ENCODE results near the gene THSD4.

- no peak for TF ChIP-seq CTCF (IDR thresholded peaks at IDR 0.05)
- no peak for TF ChIP-seq MAZ (IDR thresholded peaks at IDR 0.05; ENCODE audit: borderline replicate concordance, low read depth, low read length)
- no peak for TF ChIP-seq EP300 (IDR thresholded peaks at IDR 0.05)
- TF ChIP-seq E2F6 (IDR thresholded peaks at IDR 0.05; ENCODE audit: borderline replicate concordance, low read depth) = no peak
- TF ChIP-seq CBX2 (IDR thresholded peaks at IDR 0.05; ENCODE audit: borderline replicate concordance, low read depth) = no peak
- no peak for TF ChIP-seq BHLHE40 (IDR thresholded peaks at IDR 0.05; ENCODE audit: low read depth, low read length)
- no peak for TF ChIP-seq KDM1A (IDR thresholded peaks at IDR 0.05; ENCODE audit: low read depth)
- no peak for TF ChIP-seq RFX5 (IDR thresholded peaks at IDR 0.05)
- TF ChIP-seq POLR2A (IDR thresholded peaks at IDR 0.05; ENCODE audit: low read length) = no peak
- no peak for TF ChIP-seq RNF2 (IDR thresholded peaks at IDR 0.05; ENCODE audit: borderline replicate concordance, low read depth)
- TF ChIP-seq RAD21 (conservative IDR thresholded peaks at IDR 0.05 in 1 of 2, IDR thresholded peaks at IDR 0.05 in 1 of 2) = no peak
- no peak for TF ChIP-seq GATA3 (IDR thresholded peaks at IDR 0.05; ENCODE audit: borderline replicate concordance)
- no peak for TF ChIP-seq HOXB5 (CRISPR knock-in tag; IDR thresholded peaks at IDR 0.05)
- no peak for TF ChIP-seq CHD2 (IDR thresholded peaks at IDR 0.05; ENCODE audit: low read length, partially characterized antibody)
Observed at GRCh38 chr15:71756599-71757352, 641.5 kb downstream of the THSD4 start.

Data from A549 (cell line).